T-helper 17 cell (primary cell): ENCODE data around the gene PMAIP1. TPM values are rescaled to one million over a fixed set of nuclear protein-coding genes. Genes with fewer than 3 reads are reported as not detected.

Experiments used
- ATAC-seq: fragments of 150-1000 bp; cut with Tn5 transposase; 2 replicates; pipeline ENCODE4 v1.10.0; 2021; ENCODE audit warnings: mild to moderate bottlenecking, moderate library complexity
- DNase-seq, 3 donors: peaks; one replicate each; pipeline versions ENCODE4 v3.0.0 to v3.0.0-alpha.2; 2020 to 2021
- H3K9me3 ChIP-seq: one replicate; pipeline ENCODE4 v1.7.0; 2013; ENCODE audit warnings: low read length, mild to moderate bottlenecking; ENCODE audit not compliant: control insufficient read depth, poor library complexity, severe bottlenecking
- H3K27ac Mint-ChIP-seq: one replicate; pipeline ENCODE4 v1.8.0; 2022; ENCODE audit warnings: mild to moderate bottlenecking, moderate library complexity, mixed read lengths
- H3K27me3 Mint-ChIP-seq: one replicate; pipeline ENCODE4 v1.8.0; 2022; ENCODE audit warnings: mixed read lengths
- H3K36me3 Mint-ChIP-seq: one replicate; pipeline ENCODE4 v1.8.0; 2022; ENCODE audit warnings: low read depth, mixed read lengths
- H3K4me1 Mint-ChIP-seq: one replicate; pipeline ENCODE4 v1.8.0; 2022; ENCODE audit warnings: mild to moderate bottlenecking, mixed read lengths
- H3K4me3 Mint-ChIP-seq: one replicate; pipeline ENCODE4 v1.8.0; 2022; ENCODE audit warnings: mild to moderate bottlenecking, moderate library complexity, mixed read lengths
- total RNA-seq, 4 donors: library from RNA in 2 of 4; stranded (reverse) in 2 of 4; gene quantifications; one replicate each; pipeline ENCODE4 v1.2.3 and lab custom pipeline; 2022 to 2026

PMAIP1 gene
- total RNA-seq, 2 donors from 2014 or later: 111 to 139 TPM

- peaks cover 2% of the 10 kb centered on the region for H3K4me1 Mint-ChIP-seq
- no peak overlapping the region for H3K27ac Mint-ChIP-seq
- no peak overlapping the region for H3K4me3 Mint-ChIP-seq
- no peaks in the 10 kb centered on the region for H3K36me3 Mint-ChIP-seq
- DNase-seq (no peak), ATAC-seq (no peak)
- no peaks in the 10 kb centered on the region for H3K9me3 ChIP-seq
- peaks cover 17% of the 10 kb centered on the region for H3K27me3 Mint-ChIP-seq
Observed at GRCh38 chr18:59929621-59930295, 30.0 kb downstream of the PMAIP1 start.

- Mint-ChIP-seq H3K27ac (no peak overlapping the region), H3K27me3 (peaks cover 28% of the 10 kb centered on the region), H3K4me3 (no peak overlapping the region)
Observed at GRCh38 chr18:59932401-59932800, 32.6 kb downstream of the PMAIP1 start.

GRCh38 chr18:59938676-59939075 lies 38.9 kb downstream of the PMAIP1 start:
- Mint-ChIP-seq H3K27me3 (peaks cover 19% of the 10 kb centered on the region), H3K4me1 (peaks cover 2% of the 10 kb centered on the region), H3K27ac (no peak overlapping the region), H3K4me3 (no peak overlapping the region), H3K36me3 (no peaks in the 10 kb centered on the region)
- ATAC-seq (no peak), DNase-seq (no peak)
- no peaks in the 10 kb centered on the region for H3K9me3 ChIP-seq

More at GRCh38 chr18:59932401-59932800, 32.6 kb downstream of the PMAIP1 start:
- no peaks in the 10 kb centered on the region for H3K9me3 ChIP-seq
- H3K36me3 Mint-ChIP-seq: no peaks in the 10 kb centered on the region
- no peak for ATAC-seq
- peaks cover 2% of the 10 kb centered on the region for H3K4me1 Mint-ChIP-seq
- DNase-seq: no peak

- Mint-ChIP-seq H3K36me3 (no peaks in the 10 kb centered on the region), H3K4me3 (no peak overlapping the region), H3K27ac (no peak overlapping the region), H3K4me1 (peaks cover 2% of the 10 kb centered on the region), H3K27me3 (peaks cover 17% of the 10 kb centered on the region)
- H3K9me3 ChIP-seq: no peaks in the 10 kb centered on the region
- DNase-seq (no peak), ATAC-seq (no peak)
Observed at GRCh38 chr18:59939127-59939526, 39.3 kb downstream of the PMAIP1 start.

GRCh38 chr18:59940068-59940467 lies 40.3 kb downstream of the PMAIP1 start:
- ATAC-seq (no peak), DNase-seq (no peak)
- Mint-ChIP-seq H3K27ac (no peak overlapping the region), H3K27me3 (peaks cover 12% of the 10 kb centered on the region), H3K36me3 (no peaks in the 10 kb centered on the region), H3K4me1 (peaks cover 2% of the 10 kb centered on the region), H3K4me3 (no peak overlapping the region)
- H3K9me3 ChIP-seq: no peaks in the 10 kb centered on the region

GRCh38 chr18:59941331-59941730 lies 41.5 kb downstream of the PMAIP1 start:
- no peaks in the 10 kb centered on the region for H3K9me3 ChIP-seq
- peaks cover 2% of the 10 kb centered on the region for H3K4me1 Mint-ChIP-seq
- H3K27ac Mint-ChIP-seq: no peak overlapping the region
- ATAC-seq (no peak), DNase-seq (no peak)
- no peaks in the 10 kb centered on the region for H3K36me3 Mint-ChIP-seq
- peaks cover 4% of the 10 kb centered on the region for H3K27me3 Mint-ChIP-seq
- no peak overlapping the region for H3K4me3 Mint-ChIP-seq

GRCh38 chr18:59942601-59943000 lies 42.8 kb downstream of the PMAIP1 start:
- Mint-ChIP-seq H3K4me3 (no peak overlapping the region), H3K36me3 (no peaks in the 10 kb centered on the region), H3K27ac (no peak overlapping the region), H3K27me3 (peaks cover 3% of the 10 kb centered on the region), H3K4me1 (peaks cover 2% of the 10 kb centered on the region)
- DNase-seq (no peak), ATAC-seq (no peak)
- H3K9me3 ChIP-seq: no peaks in the 10 kb centered on the region

- H3K27me3 Mint-ChIP-seq: no peaks in the 10 kb centered on the region
- H3K4me3 Mint-ChIP-seq: no peak overlapping the region
- no peaks in the 10 kb centered on the region for H3K9me3 ChIP-seq
- no peak overlapping the region for H3K27ac Mint-ChIP-seq
- no peaks in the 10 kb centered on the region for H3K36me3 Mint-ChIP-seq
- DNase-seq (no peak), ATAC-seq (no peak)
- no peaks in the 10 kb centered on the region for H3K4me1 Mint-ChIP-seq
Observed at GRCh38 chr18:59945544-59945943, 45.7 kb downstream of the PMAIP1 start.

GRCh38 chr18:59950215-59950944 lies 50.6 kb downstream of the PMAIP1 start:
- Mint-ChIP-seq H3K4me3 (no peak overlapping the region), H3K27me3 (no peaks in the 10 kb centered on the region), H3K4me1 (no peaks in the 10 kb centered on the region), H3K36me3 (no peaks in the 10 kb centered on the region), H3K27ac (no peak overlapping the region)
- DNase-seq (no peak), ATAC-seq (no peak)
- no peaks in the 10 kb centered on the region for H3K9me3 ChIP-seq

GRCh38 chr18:59951591-59951990 lies 51.8 kb downstream of the PMAIP1 start:
- no peaks in the 10 kb centered on the region for H3K4me1 Mint-ChIP-seq
- no peak overlapping the region for H3K27ac Mint-ChIP-seq
- no peaks in the 10 kb centered on the region for H3K9me3 ChIP-seq
- DNase-seq: no peak
- no peak overlapping the region for H3K4me3 Mint-ChIP-seq
- H3K27me3 Mint-ChIP-seq: peaks cover 7% of the 10 kb centered on the region
- no peak for ATAC-seq
- H3K36me3 Mint-ChIP-seq: no peaks in the 10 kb centered on the region

GRCh38 chr18:59952283-59953007 lies 52.6 kb downstream of the PMAIP1 start:
- H3K9me3 ChIP-seq: no peaks in the 10 kb centered on the region
- ATAC-seq (no peak), DNase-seq (no peak)
- no peaks in the 10 kb centered on the region for H3K36me3 Mint-ChIP-seq
- H3K27me3 Mint-ChIP-seq: peaks cover 15% of the 10 kb centered on the region
- H3K27ac Mint-ChIP-seq: no peak overlapping the region
- H3K4me1 Mint-ChIP-seq: no peaks in the 10 kb centered on the region
- H3K4me3 Mint-ChIP-seq: no peak overlapping the region
